Endothelial cell of umbilical vein (primary cell): ENCODE data around the gene RPGRIP1L. TPM values are rescaled to one million over a fixed set of nuclear protein-coding genes. Genes with fewer than 3 reads are reported as not detected.

Source experiments
- BruUV-seq: library from RNA; stranded (reverse); fragments of 400-500 nt; replicated peaks from 2 replicates; lab custom pipeline; 2021; lab: Mats Ljungman, UMichigan
- CTCF ChIA-PET: fragments of 300-600, 350-600 bp; sonication (Branson Sonifier 250); formaldehyde crosslinking; loops from one replicate; lab custom pipeline; 2021; ENCODE audit warnings: antibody characterized with exemption, inconsistent platforms; lab: Charles Lee
- POLR2A ChIA-PET: fragments of 300-600, 350-600 bp; sonication (Branson Sonifier 250); formaldehyde crosslinking; loops from one replicate; lab custom pipeline; 2021; ENCODE audit warnings: antibody characterized with exemption, inconsistent platforms; lab: Charles Lee
- DNase-seq: peaks from one replicate; pipeline ENCODE4 v3.0.0-alpha.2; 2011; ENCODE audit warnings: low read depth, low spot score
- FAIRE-seq: peaks from 2 replicates; lab custom pipeline; 2011; peaks lifted over from hg19 to GRCh38; lab: Jason Lieb, UNC
- H2AFZ ChIP-seq: 2 replicates; pipeline ENCODE4 v1.6.0; 2012; ENCODE audit warnings: low read depth, low read length, control low read depth, inconsistent platforms
- H3K27ac ChIP-seq: 2 replicates; pipeline ENCODE4 v1.5.1; 2011; ENCODE audit warnings: low read depth, mild to moderate bottlenecking, control low read depth, low read length, moderate library complexity; ENCODE audit not compliant: insufficient read depth
- H3K27me3 ChIP-seq, 2 experiments: 2 replicates each; pipeline versions ENCODE4 v1.6.0 to v1.6.1; 2011; ENCODE audit warnings: low read length in 2 of 2, mixed read lengths in 1 of 2; ENCODE audit not compliant: control insufficient read depth in 2 of 2, insufficient read depth in 2 of 2
- H3K36me3 ChIP-seq, 2 experiments: 2 replicates in 1 of 2; 3 replicates in 1 of 2; pipeline ENCODE4 v1.5.1; 2011; ENCODE audit warnings: low read length in 2 of 2, mild to moderate bottlenecking in 1 of 2, moderate library complexity in 1 of 2; ENCODE audit not compliant: control insufficient read depth in 2 of 2, insufficient read depth in 2 of 2; ENCODE audit errors: extremely low read depth in 1 of 2
- H3K4me1 ChIP-seq: 3 replicates; pipeline ENCODE4 v1.5.1; 2011; ENCODE audit warnings: mild to moderate bottlenecking, low read length; ENCODE audit not compliant: control insufficient read depth, insufficient read depth; ENCODE audit errors: extremely low read depth
- H3K4me2 ChIP-seq: 2 replicates; pipeline ENCODE4 v1.6.1; 2011; ENCODE audit warnings: low read length, control low read depth, mixed read lengths; ENCODE audit not compliant: insufficient read depth
- H3K4me3 ChIP-seq, 3 experiments: fragments of 200-600 bp in 1 of 3; sonication (generic), shearing (Covaris generic) in 1 of 3; replicated peaks in 1 of 3; 2 replicates each; pipeline ENCODE4 v1.5.1; 2011 to 2016; ENCODE audit warnings: control low read depth in 3 of 3, low read length in 3 of 3, mild to moderate bottlenecking in 2 of 3, inconsistent platforms in 1 of 3, low read depth in 1 of 3, moderate library complexity in 1 of 3; ENCODE audit not compliant: insufficient read depth in 1 of 3
- H3K79me2 ChIP-seq: 2 replicates; pipeline ENCODE4 v1.6.0; 2012; ENCODE audit warnings: low read length, inconsistent platforms; ENCODE audit not compliant: control insufficient read depth, insufficient read depth
- H3K9ac ChIP-seq: replicated peaks from 2 replicates; pipeline ENCODE3; 2011; ENCODE audit warnings: low read length, control low read depth; ENCODE audit not compliant: insufficient read depth; ENCODE audit errors: extremely low read depth
- H3K9me1 ChIP-seq: replicated peaks from 3 replicates; pipeline ENCODE4 v1.6.0; 2011; ENCODE audit warnings: mild to moderate bottlenecking, low read length; ENCODE audit not compliant: control insufficient read depth, insufficient read depth; ENCODE audit errors: extremely low read depth
- H3K9me3 ChIP-seq: replicated peaks from 2 replicates; pipeline ENCODE4 v1.5.1; 2012; ENCODE audit warnings: low read length, inconsistent platforms; ENCODE audit not compliant: control insufficient read depth, insufficient read depth
- H4K20me1 ChIP-seq: replicated peaks from 2 replicates; pipeline ENCODE3; 2011; ENCODE audit warnings: mild to moderate bottlenecking, low read length; ENCODE audit not compliant: control insufficient read depth, insufficient read depth; ENCODE audit errors: extremely low read depth
- CTCF ChIP-seq, 2 donors: IDR thresholded peaks; 1 replicate in 1 of 2; 2 replicates in 1 of 2; pipeline ENCODE4 v1.5.1; 2011; ENCODE audit warnings: low read length in 2 of 2, mild to moderate bottlenecking in 2 of 2, moderate library complexity in 2 of 2, control low read depth in 1 of 2, inconsistent platforms in 1 of 2, low read depth in 1 of 2; ENCODE audit not compliant: insufficient read depth in 1 of 2; ENCODE audit errors: extremely low read depth in 1 of 2
- EZH2 ChIP-seq: IDR thresholded peaks from 2 replicates; pipeline ENCODE4 v1.6.1; 2012; ENCODE audit warnings: borderline replicate concordance, low read depth, mild to moderate bottlenecking, moderate library complexity, low read length, inconsistent platforms; ENCODE audit not compliant: severe bottlenecking
- FOS ChIP-seq: IDR thresholded peaks from 2 replicates; pipeline ENCODE4 v1.6.1; 2011; ENCODE audit warnings: mild to moderate bottlenecking, low read length, moderate library complexity, borderline replicate concordance; ENCODE audit not compliant: insufficient read depth
- GATA2 ChIP-seq: IDR thresholded peaks from 2 replicates; pipeline ENCODE4 v1.7.0; 2011; ENCODE audit warnings: low read depth, mild to moderate bottlenecking, moderate library complexity, mixed read lengths, low read length; ENCODE audit not compliant: insufficient read length, insufficient read depth
- JUN ChIP-seq: IDR thresholded peaks from 2 replicates; pipeline ENCODE4 v1.6.1; 2011; ENCODE audit warnings: borderline replicate concordance, low read depth; ENCODE audit not compliant: insufficient read length, insufficient read depth
- MAX ChIP-seq: IDR thresholded peaks from 2 replicates; pipeline ENCODE4 v1.6.1; 2011; ENCODE audit not compliant: insufficient read depth, insufficient read length
- MYC ChIP-seq: IDR thresholded peaks from one replicate; pipeline ENCODE4 v1.6.1; 2011; ENCODE audit warnings: mild to moderate bottlenecking, low read depth, low read length
- POLR2A ChIP-seq: IDR thresholded peaks from 2 replicates; pipeline ENCODE4 v1.6.1; 2012; ENCODE audit warnings: low read depth, mild to moderate bottlenecking, control low read depth, low read length
- POLR2AphosphoS5 ChIP-seq: IDR thresholded peaks from 2 replicates; pipeline ENCODE4 v1.6.1; 2012; ENCODE audit warnings: low read depth, mild to moderate bottlenecking, control low read depth, low read length, moderate library complexity; ENCODE audit not compliant: insufficient read depth
- dilution Hi-C: fragments of 300-500 bp; cut with MboI; formaldehyde crosslinking; loops from one replicate; pipeline ENCODE4 v1.15.0; 2019; ENCODE audit warnings: low sequenced_read_pairs; ENCODE audit not compliant: extremely low pct_ligation_motif_present
- intact Hi-C: fragments of 100-400 bp; cut with micrococcal nuclease; formaldehyde crosslinking; loops from one replicate; pipeline ENCODE4 v1.10.0; 2022
- polyA plus RNA-seq, 4 experiments: library from polyadenylated mRNA; depleted of rRNA in 3 of 4; stranded (reverse) in 3 of 4; unstranded in 1 of 4; fragments of >200 nt; gene quantifications; 2 replicates each; pipeline versions ENCODE4 v1.2.1 to v1.2.3, GENCODE V29; 2011 to 2012; ENCODE audit warnings: missing spikeins in 1 of 4
- total RNA-seq: library from RNA; stranded (reverse); gene quantifications from 2 replicates; pipeline ENCODE4 v1.2.3, GENCODE V29; 2021

Gene RPGRIP1L
- total and polyA plus RNA-seq, 2 donors (not counting 3 experiments of a cell fraction or from before 2014, with no cell fraction given): 3.2 to 13.2 TPM

GRCh38 chr16:53599548-53599947, 104.1 kb downstream of the RPGRIP1L start:
- no peaks in the 10 kb centered on the region for H4K20me1 ChIP-seq
- no peaks in the 10 kb centered on the region for H3K9me1 ChIP-seq
- H3K36me3 ChIP-seq: no peaks in the 10 kb centered on the region
- H3K79me2 ChIP-seq: no peaks in the 10 kb centered on the region
- ChIA-PET CTCF (interaction anchor here (1.0 kb wide), 1 partner anchor 10 kb away, joined by 4 read pairs; no protein-coding TSS in a partner anchor), POLR2A (no interaction called here)
- no peaks in the 10 kb centered on the region for H3K27me3 ChIP-seq
- no peaks in the 10 kb centered on the region for H3K4me1 ChIP-seq
- no peaks in the 10 kb centered on the region for H3K9me3 ChIP-seq
- BruUV-seq: no TSS peak
- H3K4me3 ChIP-seq: no peak overlapping the region
- TF ChIP-seq FOS (no peak), MAX (no peak), JUN (no peak), CTCF (IDR thresholded peaks at IDR 0.05; ENCODE audit: extremely low read depth in 1 of 2, insufficient read depth in 1 of 2, low read depth in 1 of 2, low read length in 2 of 2) (no peak), POLR2AphosphoS5 (no peak), EZH2 (no peak), POLR2A (no peak), MYC (no peak), GATA2 (no peak)
- H3K27ac ChIP-seq: no peak overlapping the region
- intact Hi-C loops: no loop called here
- no peak overlapping the region for H3K9ac ChIP-seq
- dilution Hi-C loops: no loop called here
- no peak overlapping the region for H2AFZ ChIP-seq
- no peak for DNase-seq
- no peak for FAIRE-seq
- no peak overlapping the region for H3K4me2 ChIP-seq
